ENCODE measurements around the gene RSPO3. TPM values are rescaled to one million over a fixed set of nuclear protein-coding genes. Genes with fewer than 3 reads are reported as not detected.

Gene RSPO3
- total and polyA plus RNA-seq, 4 donors: 1.4 to 3.5 (median 1.6) TPM

DNA sequence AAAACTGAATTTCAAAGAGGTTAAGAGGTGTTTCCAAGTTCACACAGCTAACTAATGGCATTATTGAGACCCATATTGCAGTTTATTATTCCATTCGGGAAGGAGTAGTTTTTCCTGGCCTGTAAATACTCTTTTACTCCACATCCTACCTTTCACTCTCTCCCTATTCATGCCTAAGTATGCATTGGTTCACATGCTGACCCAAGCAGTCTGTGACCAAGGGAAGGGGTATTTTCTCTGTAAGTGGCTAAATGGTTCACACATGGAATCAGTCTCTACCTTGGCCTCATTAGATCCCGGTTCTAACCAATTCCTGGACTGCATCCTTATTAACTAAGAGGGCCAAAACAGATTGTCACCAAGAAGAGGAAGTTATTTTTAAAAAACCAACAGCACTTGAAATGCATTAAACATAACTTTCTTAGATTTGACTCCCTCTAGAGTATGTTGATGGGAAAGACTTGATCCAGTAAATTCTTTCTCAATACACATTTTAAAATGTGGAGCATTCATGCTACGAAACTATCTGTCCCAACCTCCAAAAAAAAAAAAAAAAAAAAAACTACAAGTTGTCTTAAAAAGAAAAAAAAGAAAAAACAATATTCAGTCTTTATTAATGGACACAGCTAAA lies 17.8 kb upstream of the RSPO3 start:
- H3K27me3 ChIP-seq (ENCODE audit: control insufficient read depth in 4 of 4, insufficient read depth in 4 of 4, low read length in 3 of 4): no peaks in the 10 kb centered on the region
- H3K36me3 ChIP-seq (ENCODE audit: control insufficient read depth in 4 of 4, insufficient read depth in 3 of 4, low read depth in 1 of 4, low read length in 3 of 4): no peaks in the 10 kb centered on the region
- no peak for DNase-seq (ENCODE audit: low spot score)
- no peak overlapping the region for H3K9ac ChIP-seq (ENCODE audit: low read depth in 1 of 2, low read length in 2 of 2)
- no peaks in the 10 kb centered on the region for H3K4me1 ChIP-seq (ENCODE audit: control insufficient read depth in 4 of 4, insufficient read depth in 4 of 4, low read length in 3 of 4)
- WGBS: 47% methylated on average over 3 of the region's 3 CpGs
- H3K4me3 ChIP-seq (ENCODE audit: low read depth in 1 of 3, low read length in 3 of 3): no peak overlapping the region
- TF ChIP-seq RAD21 (IDR thresholded peaks at IDR 0.05): peak; percentile 38 to 42
- TF ChIP-seq RXRA (IDR thresholded peaks at IDR 0.05): no peak
- TF ChIP-seq, protein P1, sequence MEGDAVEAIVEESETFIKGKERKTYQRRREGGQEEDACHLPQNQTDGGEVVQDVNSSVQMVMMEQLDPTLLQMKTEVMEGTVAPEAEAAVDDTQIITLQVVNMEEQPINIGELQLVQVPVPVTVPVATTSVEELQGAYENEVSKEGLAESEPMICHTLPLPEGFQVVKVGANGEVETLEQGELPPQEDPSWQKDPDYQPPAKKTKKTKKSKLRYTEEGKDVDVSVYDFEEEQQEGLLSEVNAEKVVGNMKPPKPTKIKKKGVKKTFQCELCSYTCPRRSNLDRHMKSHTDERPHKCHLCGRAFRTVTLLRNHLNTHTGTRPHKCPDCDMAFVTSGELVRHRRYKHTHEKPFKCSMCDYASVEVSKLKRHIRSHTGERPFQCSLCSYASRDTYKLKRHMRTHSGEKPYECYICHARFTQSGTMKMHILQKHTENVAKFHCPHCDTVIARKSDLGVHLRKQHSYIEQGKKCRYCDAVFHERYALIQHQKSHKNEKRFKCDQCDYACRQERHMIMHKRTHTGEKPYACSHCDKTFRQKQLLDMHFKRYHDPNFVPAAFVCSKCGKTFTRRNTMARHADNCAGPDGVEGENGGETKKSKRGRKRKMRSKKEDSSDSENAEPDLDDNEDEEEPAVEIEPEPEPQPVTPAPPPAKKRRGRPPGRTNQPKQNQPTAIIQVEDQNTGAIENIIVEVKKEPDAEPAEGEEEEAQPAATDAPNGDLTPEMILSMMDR (IDR thresholded peaks at IDR 0.05; ENCODE audit: low read depth, low read length, missing input control): no peak
- no peak for TF ChIP-seq NR2F2 (IDR thresholded peaks at IDR 0.05)
- no peak for TF ChIP-seq JUND (IDR thresholded peaks at IDR 0.05)
- no peak overlapping the region for H3K27ac ChIP-seq (ENCODE audit: low read depth in 1 of 2, low read length in 2 of 2)
- H3K9me3 ChIP-seq (ENCODE audit: control insufficient read depth in 4 of 4, low read length in 3 of 4): no peaks in the 10 kb centered on the region

DNA sequence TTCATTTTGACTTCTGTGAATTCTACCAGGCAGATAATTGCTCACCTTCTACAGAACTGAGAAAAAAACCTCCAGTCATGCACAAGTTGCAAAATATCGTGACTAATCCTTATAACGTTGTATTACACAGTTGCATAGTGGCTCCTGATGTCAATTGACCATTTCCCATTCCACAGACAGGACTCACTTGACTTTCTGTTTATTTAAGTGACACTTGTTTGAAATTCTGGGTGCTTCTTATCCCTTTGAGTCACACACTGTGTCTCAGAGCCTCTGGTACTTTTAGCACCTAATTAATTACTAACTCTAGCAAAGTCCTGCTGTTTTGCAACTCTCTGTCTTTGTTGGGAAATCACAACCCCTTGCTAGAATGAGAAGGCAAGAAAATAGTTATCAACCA lies 16.2 kb upstream of the RSPO3 start:
- Histone ChIP-seq H3K9ac (ENCODE audit: low read depth in 1 of 2, low read length in 2 of 2) (no peak overlapping the region), H3K4me3 (ENCODE audit: low read depth in 1 of 3, low read length in 3 of 3) (no peak overlapping the region), H3K4me1 (ENCODE audit: control insufficient read depth in 4 of 4, insufficient read depth in 4 of 4, low read length in 3 of 4) (no peaks in the 10 kb centered on the region), H3K36me3 (ENCODE audit: control insufficient read depth in 4 of 4, insufficient read depth in 3 of 4, low read depth in 1 of 4, low read length in 3 of 4) (no peaks in the 10 kb centered on the region), H3K27ac (ENCODE audit: low read depth in 1 of 2, low read length in 2 of 2) (no peak overlapping the region), H3K27me3 (ENCODE audit: control insufficient read depth in 4 of 4, insufficient read depth in 4 of 4, low read length in 3 of 4) (no peaks in the 10 kb centered on the region), H3K9me3 (ENCODE audit: control insufficient read depth in 4 of 4, low read length in 3 of 4) (no peaks in the 10 kb centered on the region)
- TF ChIP-seq GABPA (IDR thresholded peaks at IDR 0.05 in 1 of 2, conservative IDR thresholded peaks at IDR 0.05 in 1 of 2) (no peak), EGR1 (IDR thresholded peaks at IDR 0.05; ENCODE audit: low read depth in 2 of 2) (no peak), NR2F2 (IDR thresholded peaks at IDR 0.05) (no peak), REST (IDR thresholded peaks at IDR 0.05) (no peak), YY1 (IDR thresholded peaks at IDR 0.05) (no peak), SP1 (IDR thresholded peaks at IDR 0.05) (no peak), HNF4A (conservative IDR thresholded peaks at IDR 0.05) (no peak), JUND (IDR thresholded peaks at IDR 0.05) (no peak), FOXA2 (IDR thresholded peaks at IDR 0.05) (no peak), RAD21 (IDR thresholded peaks at IDR 0.05) (no peak), MAX (IDR thresholded peaks at IDR 0.05) (no peak), TAF1 (conservative IDR thresholded peaks at IDR 0.05) (no peak), ZBTB33 (IDR thresholded peaks at IDR 0.05) (no peak), HNF4G (IDR thresholded peaks at IDR 0.05) (no peak)
- TF ChIP-seq, protein P2, sequence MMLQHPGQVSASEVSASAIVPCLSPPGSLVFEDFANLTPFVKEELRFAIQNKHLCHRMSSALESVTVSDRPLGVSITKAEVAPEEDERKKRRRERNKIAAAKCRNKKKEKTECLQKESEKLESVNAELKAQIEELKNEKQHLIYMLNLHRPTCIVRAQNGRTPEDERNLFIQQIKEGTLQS (IDR thresholded peaks at IDR 0.05): no peak
- DNase-seq (ENCODE audit: low spot score): no peak
- WGBS: 40% methylated on average over 2 of the region's 2 CpGs
